ENCODE data around the gene PAQR8. TPM values are rescaled to one million over a fixed set of nuclear protein-coding genes. Genes with fewer than 3 reads are reported as not detected.

Gene PAQR8
- total RNA-seq, 1 experiment from 2014 or later, result 0.44 TPM

- no peaks in the 10 kb centered on the region for H4K20me1 ChIP-seq (ENCODE audit: low read length)
- ATAC-seq, result no peak
- TF ChIP-seq CTCF (conservative IDR thresholded peaks at IDR 0.05; ENCODE audit: low read depth, low read length) (no peak), EZH2phosphoT487 (IDR thresholded peaks at IDR 0.05; ENCODE audit: borderline replicate concordance, low read length) (no peak), EZH2 (IDR thresholded peaks at IDR 0.05; ENCODE audit: low read length, unreplicated experiment) (no peak)
- H3K9ac ChIP-seq (ENCODE audit: low read length), result no peak overlapping the region
- intact Hi-C loops (cut with micrococcal nuclease), result no loop called here
- no peaks in the 10 kb centered on the region for H3K36me3 ChIP-seq (ENCODE audit: low read depth, low read length)
- no peaks in the 10 kb centered on the region for H3F3A ChIP-seq (ENCODE audit: low read length, unreplicated experiment)
- H2AFZ ChIP-seq (ENCODE audit: low read length), result no peak overlapping the region
- no peak overlapping the region for H3K27ac ChIP-seq (ENCODE audit: low read length)
- POLR2A ChIA-PET (ENCODE audit: unreplicated experiment), result no interaction called here
- H3K9me3 ChIP-seq (ENCODE audit: low read length), result no peaks in the 10 kb centered on the region
- CTCF ChIA-PET, result no interaction called here
- no TSS peak for BruUV-seq (replicated peaks)
- H3K27me3 ChIP-seq (ENCODE audit: low read length), result no peaks in the 10 kb centered on the region
- no peak overlapping the region for H3K4me3 ChIP-seq (ENCODE audit: low read length)
- no peaks in the 10 kb centered on the region for H3K4me1 ChIP-seq (ENCODE audit: insufficient read depth, low read length)
- H3K79me2 ChIP-seq (ENCODE audit: low read length), result no peaks in the 10 kb centered on the region
- DNase-seq, result no peak
- no peak overlapping the region for H3K4me2 ChIP-seq (ENCODE audit: low read length)
- H3K9me2 ChIP-seq (replicated peaks; ENCODE audit: low read length), result no peaks in the 10 kb centered on the region
Observed at GRCh38 chr6:52373151-52373690, 11.3 kb downstream of the PAQR8 start.

DNA sequence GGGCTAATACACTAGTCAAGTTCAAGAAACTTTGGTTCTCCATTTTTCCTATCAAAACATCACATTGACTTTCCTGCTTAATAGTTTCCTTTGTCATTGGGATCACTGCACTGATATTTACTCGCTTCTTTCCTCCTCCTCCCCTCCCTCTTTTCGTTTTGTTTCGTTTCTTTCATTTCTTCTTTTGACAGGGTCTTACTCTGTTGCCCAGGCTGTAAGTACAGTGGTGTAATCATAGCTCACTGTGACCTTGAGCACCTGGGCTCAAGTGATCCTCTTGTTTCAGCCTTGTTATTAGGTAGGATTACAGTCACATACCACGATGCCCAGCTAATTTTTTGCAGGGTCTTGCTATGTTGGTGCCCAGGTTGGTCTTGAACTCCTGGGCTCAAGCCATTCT lies 12.3 kb downstream of the PAQR8 start:
- no TSS peak for BruUV-seq (replicated peaks)
- Histone ChIP-seq H3K27me3 (ENCODE audit: low read length) (no peaks in the 10 kb centered on the region), H3F3A (ENCODE audit: low read length, unreplicated experiment) (no peaks in the 10 kb centered on the region), H3K4me1 (ENCODE audit: insufficient read depth, low read length) (no peaks in the 10 kb centered on the region), H3K9ac (ENCODE audit: low read length) (no peak overlapping the region), H3K36me3 (ENCODE audit: low read depth, low read length) (no peaks in the 10 kb centered on the region), H3K4me2 (ENCODE audit: low read length) (no peak overlapping the region), H3K27ac (ENCODE audit: low read length) (no peak overlapping the region), H2AFZ (ENCODE audit: low read length) (no peak overlapping the region), H3K4me3 (ENCODE audit: low read length) (no peak overlapping the region), H3K79me2 (ENCODE audit: low read length) (no peaks in the 10 kb centered on the region), H4K20me1 (ENCODE audit: low read length) (no peaks in the 10 kb centered on the region), H3K9me3 (ENCODE audit: low read length) (no peaks in the 10 kb centered on the region), H3K9me2 (replicated peaks; ENCODE audit: low read length) (no peaks in the 10 kb centered on the region)
- no peak for ATAC-seq
- no peak for DNase-seq
- CTCF ChIA-PET, result interaction anchor here (0.6 kb wide), 1 partner anchor 16 kb away, joined by 3 read pairs; no protein-coding TSS in a partner anchor
- POLR2A ChIA-PET (ENCODE audit: unreplicated experiment), result no interaction called here
- no peak for TF ChIP-seq EZH2 (IDR thresholded peaks at IDR 0.05; ENCODE audit: low read length, unreplicated experiment)
- TF ChIP-seq CTCF (conservative IDR thresholded peaks at IDR 0.05; ENCODE audit: low read depth, low read length), result no peak
- TF ChIP-seq EZH2phosphoT487 (IDR thresholded peaks at IDR 0.05; ENCODE audit: borderline replicate concordance, low read length), result no peak
- intact Hi-C loops (cut with micrococcal nuclease), result no loop called here

- no peak for TF ChIP-seq EZH2phosphoT487 (IDR thresholded peaks at IDR 0.05; ENCODE audit: borderline replicate concordance, low read length)
- no peak for TF ChIP-seq CTCF (conservative IDR thresholded peaks at IDR 0.05; ENCODE audit: low read depth, low read length)
- TF ChIP-seq EZH2 (IDR thresholded peaks at IDR 0.05; ENCODE audit: low read length, unreplicated experiment), result no peak
- ATAC-seq, result no peak
- POLR2A ChIA-PET (ENCODE audit: unreplicated experiment), result no interaction called here
Observed at GRCh38 chr6:52375780-52376556, 14.0 kb downstream of the PAQR8 start.

More at GRCh38 chr6:52375780-52376556, 14.0 kb downstream of the PAQR8 start:
- Histone ChIP-seq H3K27ac (ENCODE audit: low read length) (no peak overlapping the region), H3K9ac (ENCODE audit: low read length) (no peak overlapping the region), H3K27me3 (ENCODE audit: low read length) (no peaks in the 10 kb centered on the region), H3K4me3 (ENCODE audit: low read length) (no peak overlapping the region), H3K4me2 (ENCODE audit: low read length) (no peak overlapping the region), H3K79me2 (ENCODE audit: low read length) (no peaks in the 10 kb centered on the region), H3F3A (ENCODE audit: low read length, unreplicated experiment) (no peaks in the 10 kb centered on the region), H3K9me3 (ENCODE audit: low read length) (no peaks in the 10 kb centered on the region), H3K4me1 (ENCODE audit: insufficient read depth, low read length) (no peaks in the 10 kb centered on the region), H3K36me3 (ENCODE audit: low read depth, low read length) (no peaks in the 10 kb centered on the region), H3K9me2 (replicated peaks; ENCODE audit: low read length) (no peaks in the 10 kb centered on the region), H4K20me1 (ENCODE audit: low read length) (no peaks in the 10 kb centered on the region), H2AFZ (ENCODE audit: low read length) (no peak overlapping the region)
- no peak for DNase-seq
- BruUV-seq (replicated peaks), result no TSS peak
- CTCF ChIA-PET, result no interaction called here
- intact Hi-C loops (cut with micrococcal nuclease), result no loop called here

All from PC-3 (cell line).